Mesendoderm (in vitro differentiated cells): ENCODE results near the gene WFIKKN2.
A peak's percentile ranks its signal among the peaks of the same experiment; 100 is the strongest.

ENCODE experiments used
- DNase-seq: peaks from one replicate; pipeline ENCODE4 v3.0.0; 2013
- H2AK5ac ChIP-seq: 2 replicates; pipeline ENCODE4 v1.6.1; 2013; ENCODE audit warnings: low read length, inconsistent platforms
- H2BK120ac ChIP-seq: 2 replicates; pipeline ENCODE4 v1.6.1; 2013; ENCODE audit warnings: low read depth, mild to moderate bottlenecking, low read length, moderate library complexity, mixed read lengths
- H2BK15ac ChIP-seq: replicated peaks from 2 replicates; pipeline ENCODE4 v1.6.1; 2013; ENCODE audit warnings: low read depth, mild to moderate bottlenecking, moderate library complexity
- H2BK5ac ChIP-seq: 2 replicates; pipeline ENCODE4 v1.6.1; 2013; ENCODE audit warnings: low read length, inconsistent platforms
- H3K18ac ChIP-seq: 2 replicates; pipeline ENCODE4 v1.6.1; 2013; ENCODE audit warnings: mild to moderate bottlenecking, low read length, mixed read lengths
- H3K23ac ChIP-seq: one replicate; pipeline ENCODE4 v1.6.1; 2013; ENCODE audit warnings: low read length
- H3K27ac ChIP-seq: 2 replicates; pipeline ENCODE4 v1.5.1; 2013; ENCODE audit warnings: low read depth, mild to moderate bottlenecking, inconsistent platforms, low read length, moderate library complexity
- H3K27me3 ChIP-seq: 2 replicates; pipeline ENCODE4 v1.6.1; 2013; ENCODE audit warnings: low read length, control low read depth, mild to moderate bottlenecking, inconsistent platforms; ENCODE audit not compliant: insufficient read depth, poor library complexity
- H3K36me3 ChIP-seq: 2 replicates; pipeline ENCODE4 v1.6.1; 2013; ENCODE audit warnings: low read length, inconsistent platforms; ENCODE audit not compliant: control insufficient read depth, insufficient read depth
- H3K4ac ChIP-seq: one replicate; pipeline ENCODE4 v1.6.1; 2013; ENCODE audit warnings: low read depth, mild to moderate bottlenecking, low read length, moderate library complexity
- H3K4me1 ChIP-seq: 2 replicates; pipeline ENCODE4 v1.6.1; 2013; ENCODE audit warnings: low read depth, low read length, inconsistent platforms; ENCODE audit not compliant: control insufficient read depth
- H3K4me2 ChIP-seq: 2 replicates; pipeline ENCODE4 v1.6.1; 2013; ENCODE audit warnings: low read length
- H3K4me3 ChIP-seq: 2 replicates; pipeline ENCODE4 v1.5.1; 2013; ENCODE audit warnings: mild to moderate bottlenecking, low read length
- H3K56ac ChIP-seq: one replicate; pipeline ENCODE4 v1.6.1; 2013; ENCODE audit warnings: low read length
- H3K79me1 ChIP-seq: 2 replicates; pipeline ENCODE4 v1.6.1; 2013; ENCODE audit warnings: low read length, inconsistent platforms
- H3K79me2 ChIP-seq: 2 replicates; pipeline ENCODE4 v1.6.1; 2013; ENCODE audit warnings: mild to moderate bottlenecking, low read length; ENCODE audit not compliant: control insufficient read depth, insufficient read depth
- H3K9ac ChIP-seq: 2 replicates; pipeline ENCODE4 v1.6.1; 2013; ENCODE audit warnings: low read length, inconsistent platforms
- H4K5ac ChIP-seq: one replicate; pipeline ENCODE4 v1.6.1; 2013; ENCODE audit warnings: low read length
- H4K8ac ChIP-seq: one replicate; pipeline ENCODE4 v1.6.1; 2013; ENCODE audit warnings: low read depth, mild to moderate bottlenecking, control low read depth, low read length, moderate library complexity
- WGBS: extraction: QIAGEN DNeasy Blood & Tissue Kit; methylation state at CpG from one replicate; pipeline ENCODE4 v1.1.7; 2013; ENCODE audit warnings: low lambda C conversion rate, missing lambda C conversion rate; ENCODE audit not compliant: insufficient coverage; ENCODE audit errors: extremely low coverage; 5-methylcytosine and 5-hydroxymethylcytosine counted together

The WFIKKN2 gene

DNA sequence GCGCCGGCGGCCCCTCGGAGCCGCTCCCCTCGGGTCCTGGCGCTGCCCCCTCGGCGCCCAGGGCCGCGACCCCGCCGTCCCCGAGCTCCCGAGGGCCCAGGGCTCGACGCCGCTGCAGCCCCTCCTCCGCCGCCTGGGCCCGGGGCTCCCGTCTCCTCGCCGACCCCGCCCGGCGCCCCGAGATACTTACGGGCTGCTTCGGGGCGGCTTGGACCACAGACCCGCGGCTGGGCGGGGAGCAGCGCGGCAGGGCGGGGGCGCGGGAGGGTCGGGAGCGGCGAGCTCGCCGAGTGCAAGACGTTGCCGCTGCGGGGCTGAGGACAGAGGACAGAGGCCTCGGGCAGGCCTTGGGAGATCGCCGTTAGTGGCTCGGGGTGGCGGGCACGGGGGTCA is 30.5 kb downstream of the WFIKKN2 start:
- Histone ChIP-seq H3K4ac (peak overlapping the region; percentile 71), H3K56ac (peak overlapping the region; percentile 94), H3K4me1 (no peaks in the 10 kb centered on the region), H3K36me3 (no peaks in the 10 kb centered on the region), H2BK5ac (no peak overlapping the region), H3K27ac (peak overlapping the region; percentile 76), H3K23ac (peak overlapping the region; percentile 75), H4K8ac (no peak overlapping the region), H2BK15ac (no peak overlapping the region), H3K79me2 (peaks cover 2% of the 10 kb centered on the region), H3K79me1 (peaks cover 2% of the 10 kb centered on the region), H3K18ac (peak overlapping the region; percentile 99), H2AK5ac (no peak overlapping the region), H3K4me2 (peak overlapping the region; percentile 51), H3K27me3 (no peaks in the 10 kb centered on the region), H4K5ac (no peak overlapping the region), H3K9ac (peak overlapping the region; percentile 88), H2BK120ac (no peak overlapping the region), H3K4me3 (peak overlapping the region; percentile 94)
- DNase-seq: no peak
- no CpG with 5 or more reads among the region's 53 CpGs for whole genome bisulfite sequencing

DNA sequence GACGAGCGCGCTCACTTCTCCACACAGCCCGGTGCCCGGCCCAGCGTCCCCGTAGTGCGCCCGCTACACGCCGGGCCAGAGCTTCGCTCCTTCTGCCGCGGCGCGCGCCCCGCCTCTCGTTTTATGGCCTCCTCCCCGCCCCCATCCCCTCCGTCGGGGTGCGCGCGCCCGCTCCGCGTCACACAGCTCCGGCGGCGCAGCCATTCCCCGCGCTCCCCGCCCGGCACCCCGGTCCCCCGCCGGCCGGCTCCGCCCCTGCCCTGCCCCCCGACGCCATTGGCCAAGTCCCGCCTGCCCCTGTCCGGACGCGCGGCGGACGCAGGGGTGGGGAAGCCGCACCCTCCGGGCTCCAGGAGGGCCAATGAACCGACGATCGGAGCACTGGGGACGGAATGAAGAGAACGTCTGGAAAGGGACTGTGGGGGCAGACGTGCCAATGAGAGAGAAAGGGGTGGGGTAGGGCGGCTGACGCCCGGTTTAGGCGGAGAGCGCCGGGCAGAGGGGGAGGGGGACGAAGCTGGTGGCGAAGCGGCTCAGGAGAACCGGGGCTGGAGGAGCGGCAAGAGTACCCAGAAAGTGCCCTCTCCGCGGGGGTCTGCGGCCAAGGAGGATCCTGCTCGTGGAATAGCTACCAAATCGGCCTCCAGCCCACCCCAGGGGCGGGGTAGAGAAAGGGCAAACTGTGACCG is 31.0 kb downstream of the WFIKKN2 start, which contains the start of gene TOB1:
TOB1 (minus strand) TSS at position 94 of the 689 bp plus-strand sequence. CDS start 2,337 bp downstream, outside the sequence.
- no peaks in the 10 kb centered on the region for H3K4me1 ChIP-seq
- H3K4me3 ChIP-seq: peak within 1 kb of the TSS; percentile 94
- peaks cover 2% of the 10 kb centered on the region for H3K79me1 ChIP-seq
- no peak within 1 kb of the TSS for H4K8ac ChIP-seq
- no peaks in the 10 kb centered on the region for H3K36me3 ChIP-seq
- peak within 1 kb of the TSS; percentile 99 for H3K18ac ChIP-seq
- H3K4me2 ChIP-seq: peak within 1 kb of the TSS; percentile 100
- no peak within 1 kb of the TSS for H2BK120ac ChIP-seq
- no peak within 1 kb of the TSS for H2AK5ac ChIP-seq
- peak; percentile 97 for DNase-seq
- no peak within 1 kb of the TSS for H2BK15ac ChIP-seq
- H3K79me2 ChIP-seq: peaks cover 2% of the 10 kb centered on the region
- H2BK5ac ChIP-seq: no peak within 1 kb of the TSS
- H3K27ac ChIP-seq: peak within 1 kb of the TSS; percentile 97
- no peaks in the 10 kb centered on the region for H3K27me3 ChIP-seq
- H3K23ac ChIP-seq: peak within 1 kb of the TSS; percentile 85
- H3K56ac ChIP-seq: peak within 1 kb of the TSS; percentile 95
- peak within 1 kb of the TSS; percentile 88 for H3K9ac ChIP-seq
- no peak within 1 kb of the TSS for H4K5ac ChIP-seq
- no CpG with 5 or more reads among the region's 75 CpGs for WGBS
- peak within 1 kb of the TSS; percentile 71 for H3K4ac ChIP-seq

DNA sequence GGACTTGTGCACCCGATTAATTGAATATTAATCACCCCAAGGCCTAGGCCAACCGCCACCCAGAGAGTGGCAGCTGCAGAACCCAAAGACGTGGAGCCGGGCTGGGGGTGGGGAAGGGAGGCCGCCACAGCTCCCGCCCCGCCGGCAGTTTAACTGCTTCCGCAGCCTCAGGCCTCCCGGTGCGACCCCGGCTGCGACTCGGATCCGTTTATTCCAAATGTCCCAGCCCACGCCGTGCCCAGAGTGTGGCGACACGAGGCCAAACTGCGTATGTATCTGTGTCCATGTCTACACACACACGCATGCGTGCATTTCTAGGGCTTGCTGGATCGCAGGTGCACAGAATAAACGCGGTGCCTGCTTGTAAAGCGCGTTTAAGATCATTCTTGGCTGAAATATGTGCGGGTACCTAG is 31.6 kb downstream of the WFIKKN2 start:
- peaks cover 2% of the 10 kb centered on the region for H3K79me1 ChIP-seq
- H3K27ac ChIP-seq: peak overlapping the region; percentile 97
- WGBS: no CpG with 5 or more reads among the region's 28 CpGs
- no peak overlapping the region for H2BK15ac ChIP-seq
- peak overlapping the region; percentile 84 for H3K9ac ChIP-seq
- H2BK120ac ChIP-seq: no peak overlapping the region
- H3K4me3 ChIP-seq: peak overlapping the region; percentile 77
- H3K4me1 ChIP-seq: no peaks in the 10 kb centered on the region
- peak overlapping the region; percentile 41 for H3K4ac ChIP-seq
- no peak overlapping the region for H2BK5ac ChIP-seq
- H3K18ac ChIP-seq: peak overlapping the region; percentile 55
- no peak overlapping the region for H4K5ac ChIP-seq
- peak; percentile 83 for DNase-seq
- H3K4me2 ChIP-seq: peak overlapping the region; percentile 100
- no peak overlapping the region for H2AK5ac ChIP-seq
- no peak overlapping the region for H4K8ac ChIP-seq
- no peak overlapping the region for H3K23ac ChIP-seq
- peak overlapping the region; percentile 95 for H3K56ac ChIP-seq
- H3K79me2 ChIP-seq: peaks cover 2% of the 10 kb centered on the region
- H3K36me3 ChIP-seq: no peaks in the 10 kb centered on the region
- no peaks in the 10 kb centered on the region for H3K27me3 ChIP-seq

DNA sequence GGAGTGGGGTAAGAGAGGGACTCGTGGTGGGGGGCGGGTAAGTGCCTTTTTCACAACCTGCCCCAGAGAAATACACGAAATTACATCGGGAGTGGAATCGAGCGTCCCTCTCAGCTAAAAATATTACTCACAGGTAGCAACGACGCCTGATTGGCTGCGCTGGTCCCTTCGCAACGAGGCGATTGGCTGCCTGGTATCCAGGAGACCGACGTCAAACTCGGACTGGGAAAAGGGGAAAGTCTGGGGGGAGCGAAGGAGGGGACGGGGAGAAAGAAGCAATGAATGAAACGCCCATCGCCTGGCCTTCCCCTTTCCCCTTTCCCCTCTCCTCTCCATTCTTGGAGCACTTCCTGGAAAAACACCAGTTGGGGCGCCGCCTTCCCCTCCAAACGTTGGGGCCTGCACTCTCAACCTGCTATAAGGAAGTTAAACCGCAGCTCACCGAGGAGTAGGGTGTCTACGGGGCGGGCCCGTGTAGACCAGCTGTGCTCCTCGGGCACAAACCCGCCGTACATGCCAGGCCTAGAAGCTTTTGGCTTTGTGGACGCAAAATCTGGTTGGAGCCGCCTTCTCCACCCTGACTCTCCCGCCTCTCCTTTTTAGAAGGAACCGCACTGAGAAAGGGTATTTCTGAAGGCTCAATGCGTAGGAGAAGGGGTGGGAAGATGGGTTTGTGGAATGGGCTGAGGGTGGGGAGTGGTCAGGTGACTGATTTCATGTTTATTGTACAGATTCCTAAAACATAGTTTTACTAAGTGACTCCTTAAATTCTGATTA is 32.2 kb downstream of the WFIKKN2 start:
- peak overlapping the region; percentile 97 for H3K27ac ChIP-seq
- H2BK5ac ChIP-seq: no peak overlapping the region
- peak overlapping the region; percentile 100 for H3K4me2 ChIP-seq
- H2BK120ac ChIP-seq: no peak overlapping the region
- no peak overlapping the region for H3K23ac ChIP-seq
- peaks cover 2% of the 10 kb centered on the region for H3K79me2 ChIP-seq
- no peak overlapping the region for H4K5ac ChIP-seq
- H3K56ac ChIP-seq: peak overlapping the region; percentile 95
- H3K4ac ChIP-seq: no peak overlapping the region
- H3K27me3 ChIP-seq: no peaks in the 10 kb centered on the region
- H4K8ac ChIP-seq: no peak overlapping the region
- no CpG with 5 or more reads among the region's 35 CpGs for WGBS
- H3K9ac ChIP-seq: peak overlapping the region; percentile 84
- H2AK5ac ChIP-seq: no peak overlapping the region
- DNase-seq: peak; percentile 98
- H3K4me3 ChIP-seq: peak overlapping the region; percentile 77
- peaks cover 2% of the 10 kb centered on the region for H3K79me1 ChIP-seq
- no peak overlapping the region for H3K18ac ChIP-seq
- H2BK15ac ChIP-seq: no peak overlapping the region
- no peaks in the 10 kb centered on the region for H3K4me1 ChIP-seq
- H3K36me3 ChIP-seq: no peaks in the 10 kb centered on the region

DNA sequence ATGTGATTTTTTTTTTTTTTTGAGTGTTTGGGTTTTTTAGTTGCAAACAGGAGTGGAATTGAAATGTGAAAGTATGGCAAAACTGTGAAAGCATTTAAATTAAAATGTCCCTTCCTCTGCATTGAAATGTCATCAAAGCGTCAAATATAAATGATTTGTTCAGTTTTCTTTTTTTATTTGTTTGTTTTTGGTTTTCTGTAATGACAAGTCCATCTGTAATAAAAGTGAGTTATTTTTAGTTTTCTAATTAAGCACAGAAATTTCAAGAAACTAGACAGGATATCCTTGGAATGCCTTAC is 32.7 kb downstream of the WFIKKN2 start:
- Histone ChIP-seq H3K4me1 (no peaks in the 10 kb centered on the region), H3K27ac (no peak overlapping the region), H4K8ac (no peak overlapping the region), H3K4me2 (no peak overlapping the region), H3K79me1 (peaks cover 2% of the 10 kb centered on the region), H2BK5ac (no peak overlapping the region), H3K4ac (no peak overlapping the region), H2BK120ac (no peak overlapping the region), H3K18ac (no peak overlapping the region), H2AK5ac (no peak overlapping the region), H3K4me3 (no peak overlapping the region), H4K5ac (no peak overlapping the region), H3K79me2 (peaks cover 2% of the 10 kb centered on the region), H3K36me3 (no peaks in the 10 kb centered on the region), H3K9ac (no peak overlapping the region), H2BK15ac (no peak overlapping the region), H3K23ac (no peak overlapping the region), H3K27me3 (no peaks in the 10 kb centered on the region), H3K56ac (no peak overlapping the region)
- no peak for DNase-seq
- WGBS: no CpG with 5 or more reads among the region's 1 CpG
